ENCODE results near the gene RENBP. TPM values are rescaled to one million over a fixed set of nuclear protein-coding genes. Genes with fewer than 3 reads are reported as not detected.

Gene RENBP
- 100 to 1,000 TPM in 1 of 4 donors, 10 to 100 TPM in 2, 1 to 10 TPM in 1; 5.1 to 114 (median 21.9) TPM for polyA plus RNA-seq
- long read RNA-seq, donor 1, transcript RENBP-202 (11 exons, 1,388 nt), result major isoform, 46 of 64 reads
- long read RNA-seq, donor 1, transcript RENBP-203 (11 exons, 1,304 nt), result minor isoform, 5 of 64 reads
- long read RNA-seq, donor 1, partial matches to known transcripts, result 8 of 64 reads
- long read RNA-seq, donor 1, other reads (novel, unspliced or antisense), result 5 of 64 reads
- long read RNA-seq, donor 2, transcript RENBP-202 (11 exons, 1,388 nt), result major isoform, 11 of 16 reads
- long read RNA-seq, donor 2, partial matches to known transcripts, result 5 of 16 reads
- long read RNA-seq, donor 2, other reads (novel, unspliced or antisense), result 0 of 16 reads
- long read RNA-seq, donor 3, transcript RENBP-202 (11 exons, 1,388 nt), result major isoform, 13 of 32 reads
- long read RNA-seq, donor 3, partial matches to known transcripts, result 16 of 32 reads
- long read RNA-seq, donor 3, other reads (novel, unspliced or antisense), result 0 of 32 reads
- long read RNA-seq, donor 4, result 0 reads
- long read RNA-seq, donor 5, partial matches to known transcripts, result 0 of 3 reads
- long read RNA-seq, donor 5, other reads (novel, unspliced or antisense), result 0 of 3 reads
- long read RNA-seq, donor 6, transcript RENBP-202 (11 exons, 1,388 nt), result major isoform, 18 of 19 reads
- long read RNA-seq, donor 6, partial matches to known transcripts, result 0 of 19 reads
- long read RNA-seq, donor 6, other reads (novel, unspliced or antisense), result 0 of 19 reads
- long read RNA-seq, donor 7, transcript RENBP-202 (11 exons, 1,388 nt), result major isoform, 6 of 6 reads
- long read RNA-seq, donor 7, partial matches to known transcripts, result 0 of 6 reads
- long read RNA-seq, donor 7, other reads (novel, unspliced or antisense), result 0 of 6 reads
- long read RNA-seq, donor 8, result 0 reads
- long read RNA-seq, donor 9, transcript RENBP-202 (11 exons, 1,388 nt), result major isoform, 7 of 7 reads
- long read RNA-seq, donor 9, partial matches to known transcripts, result 0 of 7 reads
- long read RNA-seq, donor 9, other reads (novel, unspliced or antisense), result 0 of 7 reads
- long read RNA-seq, donor 10, transcript RENBP-202 (11 exons, 1,388 nt), result major isoform, 11 of 12 reads
- long read RNA-seq, donor 10, partial matches to known transcripts, result 0 of 12 reads
- long read RNA-seq, donor 10, other reads (novel, unspliced or antisense), result 0 of 12 reads

DNA sequence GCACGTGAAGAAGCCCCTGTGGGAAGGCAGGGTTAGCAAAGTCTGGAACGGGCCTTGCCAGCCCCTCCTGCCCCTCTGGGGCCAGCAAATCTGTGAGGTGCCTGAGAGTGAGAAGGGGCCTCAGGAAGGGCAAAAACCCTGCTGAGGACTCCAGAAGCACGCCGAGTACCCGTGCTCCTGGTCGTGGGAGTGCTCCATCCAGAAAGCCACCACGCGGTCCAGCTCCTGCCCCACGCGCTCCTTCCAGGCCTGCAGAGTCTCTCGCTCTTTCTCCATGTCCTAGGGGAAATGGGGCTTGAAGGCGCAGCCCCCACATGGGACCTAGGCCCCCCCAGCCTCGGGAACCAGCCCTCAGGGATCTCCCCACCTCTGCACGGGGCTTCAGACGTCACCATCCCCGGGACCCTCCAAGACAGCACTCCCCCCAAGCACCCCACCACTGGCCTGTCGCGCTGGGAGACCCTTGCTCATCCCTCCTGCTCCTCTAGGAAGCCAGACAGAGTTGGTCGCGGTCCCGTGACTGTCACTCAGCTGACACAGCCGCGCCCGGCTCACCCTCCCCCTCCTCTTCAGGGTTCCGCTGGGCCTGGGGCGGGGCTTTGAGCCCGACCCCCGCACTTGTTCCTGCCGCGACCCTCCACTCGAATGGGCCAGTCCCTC is at the start of gene RENBP:
TSS of gene RENBP (minus strand) at position 504 of the 660 bp plus-strand sequence. CDS start at position 471, 33 bp downstream.
- Histone ChIP-seq H3K4me3 (ENCODE audit: low read depth in 1 of 3, low read length in 3 of 3) (peak within 1 kb of the TSS in 2 of 3 donors; percentile 46 to 62), H3K9me3 (ENCODE audit: control insufficient read depth in 2 of 2, insufficient read depth in 1 of 2, low read depth in 1 of 2, low read length in 1 of 2) (no peaks in the 10 kb centered on the region), H3K27me3 (ENCODE audit: control insufficient read depth in 3 of 3, insufficient read depth in 3 of 3, low read length in 3 of 3) (no peaks in the 10 kb centered on the region), H3K4me1 (ENCODE audit: control insufficient read depth in 3 of 3, insufficient read depth in 2 of 3, low read depth in 1 of 3, low read length in 2 of 3) (peaks cover 0 to 36% (median 0%) of the 10 kb centered on the region in 3 donors), H3K36me3 (ENCODE audit: control insufficient read depth in 3 of 3, insufficient read depth in 2 of 3, low read depth in 1 of 3, low read length in 3 of 3) (peaks cover 0 to 46% (median 0%) of the 10 kb centered on the region in 3 donors), H3K27ac (ENCODE audit: low read depth in 1 of 3, low read length in 2 of 3) (peak within 1 kb of the TSS in 1 of 3 donors; percentile 72)
- DNase-seq, result peak in 1 of 2 donors; percentile 67
- WGBS, 3 donors, result 29 to 36% (median 35%) methylated on average over 19 to 31 of the region's 31 CpGs
- FAIRE-seq, result no peak

DNA sequence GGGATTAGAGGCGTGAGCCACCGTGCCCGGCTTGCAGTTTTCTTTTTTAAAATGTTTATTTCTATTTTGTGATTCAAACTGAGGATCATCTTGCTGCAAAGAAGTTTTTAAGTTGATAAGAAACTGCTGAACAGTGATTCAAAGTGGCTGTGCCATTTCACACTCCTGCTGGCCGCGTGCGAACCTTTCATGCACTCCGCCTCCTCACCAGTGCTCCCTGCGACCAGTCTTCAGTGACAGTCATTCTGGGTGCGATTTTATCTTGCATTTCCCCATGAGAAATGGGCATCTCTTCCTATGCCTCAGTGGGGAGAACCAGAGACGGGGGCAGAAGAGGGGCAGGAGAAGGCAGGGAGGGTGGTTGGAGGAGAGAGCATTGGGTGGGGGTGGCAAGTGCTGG is 49.5 kb upstream of the RENBP start:
- Histone ChIP-seq H3K27ac (ENCODE audit: low read depth in 1 of 3, low read length in 2 of 3) (no peak overlapping the region), H3K9me3 (ENCODE audit: control insufficient read depth in 2 of 2, insufficient read depth in 1 of 2, low read depth in 1 of 2, low read length in 1 of 2) (no peaks in the 10 kb centered on the region), H3K4me3 (ENCODE audit: low read depth in 1 of 3, low read length in 3 of 3) (no peak overlapping the region), H3K27me3 (ENCODE audit: control insufficient read depth in 3 of 3, insufficient read depth in 3 of 3, low read length in 3 of 3) (no peaks in the 10 kb centered on the region), H3K36me3 (ENCODE audit: control insufficient read depth in 3 of 3, insufficient read depth in 2 of 3, low read depth in 1 of 3, low read length in 3 of 3) (no peaks in the 10 kb centered on the region), H3K4me1 (ENCODE audit: control insufficient read depth in 3 of 3, insufficient read depth in 2 of 3, low read depth in 1 of 3, low read length in 2 of 3) (no peaks in the 10 kb centered on the region)
- no peak for FAIRE-seq
- WGBS, 3 donors, result 89 to 94% (median 91%) methylated on average over 10 of the region's 10 CpGs
- no peak for DNase-seq

DNA sequence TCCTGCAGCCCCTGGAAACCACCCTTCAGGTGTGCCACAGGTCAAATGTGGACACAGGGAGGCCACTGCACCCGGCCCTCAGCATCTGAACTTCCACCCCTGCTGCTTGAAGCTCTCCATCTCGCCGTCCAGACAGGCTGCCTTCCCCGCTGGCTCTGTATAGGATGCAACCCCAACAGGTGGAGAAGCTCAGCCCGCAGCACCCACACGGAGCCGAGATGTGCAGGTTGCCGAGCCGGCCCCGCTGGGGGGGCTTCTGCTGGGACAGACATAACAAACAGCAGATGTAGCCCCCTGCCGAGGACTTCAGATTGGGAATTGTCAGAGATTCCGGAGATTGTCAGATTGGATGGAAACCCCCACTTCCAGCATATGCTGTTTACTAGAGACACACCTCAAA is 48.6 kb upstream of the RENBP start:
- H3K4me3 ChIP-seq (ENCODE audit: low read depth in 1 of 3, low read length in 3 of 3), result no peak overlapping the region
- no peaks in the 10 kb centered on the region for H3K36me3 ChIP-seq (ENCODE audit: control insufficient read depth in 3 of 3, insufficient read depth in 2 of 3, low read depth in 1 of 3, low read length in 3 of 3)
- FAIRE-seq, result no peak
- H3K27me3 ChIP-seq (ENCODE audit: control insufficient read depth in 3 of 3, insufficient read depth in 3 of 3, low read length in 3 of 3), result no peaks in the 10 kb centered on the region
- H3K27ac ChIP-seq (ENCODE audit: low read depth in 1 of 3, low read length in 2 of 3), result no peak overlapping the region
- H3K4me1 ChIP-seq (ENCODE audit: control insufficient read depth in 3 of 3, insufficient read depth in 2 of 3, low read depth in 1 of 3, low read length in 2 of 3), result no peaks in the 10 kb centered on the region
- no peaks in the 10 kb centered on the region for H3K9me3 ChIP-seq (ENCODE audit: control insufficient read depth in 2 of 2, insufficient read depth in 1 of 2, low read depth in 1 of 2, low read length in 1 of 2)
- WGBS, 3 donors, result 85 to 90% (median 88%) methylated on average over 12 of the region's 12 CpGs
- no peak for DNase-seq

GRCh38 chrX:153992180-153992579 is 47.7 kb upstream of the RENBP start:
- no peaks in the 10 kb centered on the region for H3K4me1 ChIP-seq (ENCODE audit: control insufficient read depth in 3 of 3, insufficient read depth in 2 of 3, low read depth in 1 of 3, low read length in 2 of 3)
- WGBS, 3 donors, result 78 to 84% (median 82%) methylated on average over 8 of the region's 8 CpGs
- no peak overlapping the region for H3K4me3 ChIP-seq (ENCODE audit: low read depth in 1 of 3, low read length in 3 of 3)
- no peak overlapping the region for H3K27ac ChIP-seq (ENCODE audit: low read depth in 1 of 3, low read length in 2 of 3)
- H3K9me3 ChIP-seq (ENCODE audit: control insufficient read depth in 2 of 2, insufficient read depth in 1 of 2, low read depth in 1 of 2, low read length in 1 of 2), result no peaks in the 10 kb centered on the region
- no peak for DNase-seq
- FAIRE-seq, result no peak
- no peaks in the 10 kb centered on the region for H3K36me3 ChIP-seq (ENCODE audit: control insufficient read depth in 3 of 3, insufficient read depth in 2 of 3, low read depth in 1 of 3, low read length in 3 of 3)
- no peaks in the 10 kb centered on the region for H3K27me3 ChIP-seq (ENCODE audit: control insufficient read depth in 3 of 3, insufficient read depth in 3 of 3, low read length in 3 of 3)

DNA sequence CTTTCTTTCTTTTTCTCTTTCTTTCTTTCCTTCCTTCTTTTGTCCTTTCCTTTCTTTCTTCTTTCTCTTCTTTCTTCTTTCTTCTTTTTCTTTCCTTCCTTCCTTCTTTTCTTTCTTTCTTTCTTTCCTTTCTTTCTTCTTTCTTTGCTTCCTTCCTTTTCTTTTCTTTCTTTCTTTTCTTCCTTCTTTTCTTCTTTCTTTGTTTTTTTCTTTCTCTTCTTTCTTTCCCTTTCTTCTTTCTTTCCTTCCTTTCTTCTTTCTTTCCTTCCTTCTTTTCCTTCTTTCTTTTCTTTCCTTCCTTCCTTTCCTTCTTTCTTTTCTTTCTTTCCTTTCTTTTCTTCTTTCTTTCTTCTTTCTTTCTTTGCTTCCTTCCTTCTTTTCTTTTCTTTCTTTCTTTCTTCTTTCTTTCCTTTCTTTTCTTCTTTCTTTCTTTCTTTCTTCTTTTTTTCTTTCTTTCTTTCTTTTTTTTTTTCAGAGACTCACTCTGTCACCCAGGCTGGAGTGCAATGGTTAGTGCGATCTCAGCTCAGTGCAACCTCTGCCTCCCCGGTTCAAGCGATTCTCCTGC is 46.7 kb upstream of the RENBP start:
- Histone ChIP-seq H3K27me3 (ENCODE audit: control insufficient read depth in 3 of 3, insufficient read depth in 3 of 3, low read length in 3 of 3) (no peaks in the 10 kb centered on the region), H3K4me3 (ENCODE audit: low read depth in 1 of 3, low read length in 3 of 3) (no peak overlapping the region), H3K36me3 (ENCODE audit: control insufficient read depth in 3 of 3, insufficient read depth in 2 of 3, low read depth in 1 of 3, low read length in 3 of 3) (no peaks in the 10 kb centered on the region), H3K9me3 (ENCODE audit: control insufficient read depth in 2 of 2, insufficient read depth in 1 of 2, low read depth in 1 of 2, low read length in 1 of 2) (no peaks in the 10 kb centered on the region), H3K27ac (ENCODE audit: low read depth in 1 of 3, low read length in 2 of 3) (no peak overlapping the region), H3K4me1 (ENCODE audit: control insufficient read depth in 3 of 3, insufficient read depth in 2 of 3, low read depth in 1 of 3, low read length in 2 of 3) (no peaks in the 10 kb centered on the region)
- DNase-seq (no peak), FAIRE-seq (no peak)
- 96 to 98% (median 97%) methylated on average over 3 of the region's 3 CpGs for WGBS, 3 donors

DNA sequence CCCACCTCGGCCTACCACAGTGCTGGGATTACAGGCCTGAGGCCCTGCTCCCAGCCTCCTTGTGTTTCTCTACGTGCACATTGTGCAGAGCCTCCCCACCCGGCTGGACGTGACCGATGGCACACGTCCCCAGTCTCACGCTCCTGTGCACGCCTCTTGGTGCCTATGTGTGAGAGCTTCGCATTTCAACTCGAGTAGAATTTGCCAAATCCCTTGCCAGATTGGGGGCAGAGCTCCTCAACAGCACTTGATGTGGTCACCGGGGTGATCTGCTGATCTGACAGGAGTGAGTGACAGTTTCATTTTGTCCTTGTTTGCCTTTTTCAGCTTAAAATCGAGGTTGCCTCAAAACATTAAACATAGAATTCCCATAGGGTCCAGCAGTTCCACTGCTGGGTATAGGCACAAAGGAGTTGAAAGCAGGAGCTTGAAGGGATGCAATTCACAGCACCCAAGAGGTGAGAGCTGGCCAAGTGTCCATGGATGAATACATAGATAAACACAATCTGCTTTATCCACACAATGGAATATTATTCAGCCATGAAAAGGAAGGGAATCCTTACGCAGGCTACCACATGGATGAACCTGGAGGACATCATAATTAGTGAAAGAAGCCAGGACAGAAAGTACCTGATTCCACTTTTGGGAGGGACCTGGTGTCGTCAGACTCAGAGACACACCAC is 45.7 kb upstream of the RENBP start:
- WGBS, 3 donors, result 88 to 93% (median 89%) methylated on average over 14 of the region's 14 CpGs
- Histone ChIP-seq H3K4me1 (ENCODE audit: control insufficient read depth in 3 of 3, insufficient read depth in 2 of 3, low read depth in 1 of 3, low read length in 2 of 3) (peaks cover 0 to 4% (median 0%) of the 10 kb centered on the region in 3 donors), H3K9me3 (ENCODE audit: control insufficient read depth in 2 of 2, insufficient read depth in 1 of 2, low read depth in 1 of 2, low read length in 1 of 2) (no peaks in the 10 kb centered on the region), H3K36me3 (ENCODE audit: control insufficient read depth in 3 of 3, insufficient read depth in 2 of 3, low read depth in 1 of 3, low read length in 3 of 3) (no peaks in the 10 kb centered on the region), H3K27me3 (ENCODE audit: control insufficient read depth in 3 of 3, insufficient read depth in 3 of 3, low read length in 3 of 3) (no peaks in the 10 kb centered on the region), H3K4me3 (ENCODE audit: low read depth in 1 of 3, low read length in 3 of 3) (no peak overlapping the region), H3K27ac (ENCODE audit: low read depth in 1 of 3, low read length in 2 of 3) (no peak overlapping the region)
- no peak for FAIRE-seq
- DNase-seq, result no peak

DNA sequence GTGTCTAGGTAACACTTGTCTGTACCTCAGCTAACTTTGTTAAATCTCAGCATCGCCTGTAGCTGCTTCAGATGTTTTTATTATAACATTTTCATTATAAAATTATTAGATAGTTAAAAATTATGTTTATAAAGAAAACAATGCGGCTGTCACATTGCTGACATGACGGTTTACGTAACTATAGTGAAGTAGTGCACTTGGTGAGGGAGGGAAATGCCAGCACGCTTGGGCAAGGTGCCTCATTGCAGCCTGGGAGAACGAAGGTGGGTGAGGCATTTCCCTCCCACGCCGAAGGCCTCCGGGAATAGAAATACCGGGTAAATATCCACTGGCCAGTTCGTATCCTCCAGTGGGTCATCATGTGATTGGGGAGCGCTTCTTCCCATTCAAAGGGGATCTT is 44.0 kb upstream of the RENBP start:
- H3K4me1 ChIP-seq (ENCODE audit: control insufficient read depth in 3 of 3, insufficient read depth in 2 of 3, low read depth in 1 of 3, low read length in 2 of 3), result peaks cover 0 to 10% (median 3%) of the 10 kb centered on the region in 3 donors
- no peaks in the 10 kb centered on the region for H3K36me3 ChIP-seq (ENCODE audit: control insufficient read depth in 3 of 3, insufficient read depth in 2 of 3, low read depth in 1 of 3, low read length in 3 of 3)
- DNase-seq (no peak), FAIRE-seq (no peak)
- no peaks in the 10 kb centered on the region for H3K9me3 ChIP-seq (ENCODE audit: control insufficient read depth in 2 of 2, insufficient read depth in 1 of 2, low read depth in 1 of 2, low read length in 1 of 2)
- 88 to 95% (median 89%) methylated on average over 12 of the region's 12 CpGs for WGBS, 3 donors
- H3K27me3 ChIP-seq (ENCODE audit: control insufficient read depth in 3 of 3, insufficient read depth in 3 of 3, low read length in 3 of 3), result no peaks in the 10 kb centered on the region
- no peak overlapping the region for H3K4me3 ChIP-seq (ENCODE audit: low read depth in 1 of 3, low read length in 3 of 3)
- no peak overlapping the region for H3K27ac ChIP-seq (ENCODE audit: low read depth in 1 of 3, low read length in 2 of 3)
